Endothelial cell of umbilical vein (primary cell): ENCODE measurements around the gene IKZF5. TPM values are rescaled to one million over a fixed set of nuclear protein-coding genes. Genes with fewer than 3 reads are reported as not detected.

Experiments
- BruUV-seq: library from RNA; stranded (reverse); fragments of 400-500 nt; replicated peaks from 2 replicates; lab custom pipeline; 2021; lab: Mats Ljungman, UMichigan
- CTCF ChIA-PET: fragments of 300-600, 350-600 bp; sonication (Branson Sonifier 250); formaldehyde crosslinking; loops from one replicate; lab custom pipeline; 2021; ENCODE audit warnings: antibody characterized with exemption, inconsistent platforms; lab: Charles Lee
- POLR2A ChIA-PET: fragments of 300-600, 350-600 bp; sonication (Branson Sonifier 250); formaldehyde crosslinking; loops from one replicate; lab custom pipeline; 2021; ENCODE audit warnings: antibody characterized with exemption, inconsistent platforms; lab: Charles Lee
- DNase-seq: peaks from one replicate; pipeline ENCODE4 v3.0.0-alpha.2; 2011; ENCODE audit warnings: low read depth, low spot score
- FAIRE-seq: peaks from 2 replicates; lab custom pipeline; 2011; peaks lifted over from hg19 to GRCh38; lab: Jason Lieb, UNC
- H2AFZ ChIP-seq: 2 replicates; pipeline ENCODE4 v1.6.0; 2012; ENCODE audit warnings: low read depth, low read length, control low read depth, inconsistent platforms
- H3K27ac ChIP-seq: 2 replicates; pipeline ENCODE4 v1.5.1; 2011; ENCODE audit warnings: low read depth, mild to moderate bottlenecking, control low read depth, low read length, moderate library complexity; ENCODE audit not compliant: insufficient read depth
- H3K27me3 ChIP-seq, 2 experiments: 2 replicates each; pipeline versions ENCODE4 v1.6.0 to v1.6.1; 2011; ENCODE audit warnings: low read length in 2 of 2, mixed read lengths in 1 of 2; ENCODE audit not compliant: control insufficient read depth in 2 of 2, insufficient read depth in 2 of 2
- H3K36me3 ChIP-seq, 2 experiments: 2 replicates in 1 of 2; 3 replicates in 1 of 2; pipeline ENCODE4 v1.5.1; 2011; ENCODE audit warnings: low read length in 2 of 2, mild to moderate bottlenecking in 1 of 2, moderate library complexity in 1 of 2; ENCODE audit not compliant: control insufficient read depth in 2 of 2, insufficient read depth in 2 of 2; ENCODE audit errors: extremely low read depth in 1 of 2
- H3K4me1 ChIP-seq: 3 replicates; pipeline ENCODE4 v1.5.1; 2011; ENCODE audit warnings: mild to moderate bottlenecking, low read length; ENCODE audit not compliant: control insufficient read depth, insufficient read depth; ENCODE audit errors: extremely low read depth
- H3K4me2 ChIP-seq: 2 replicates; pipeline ENCODE4 v1.6.1; 2011; ENCODE audit warnings: low read length, control low read depth, mixed read lengths; ENCODE audit not compliant: insufficient read depth
- H3K4me3 ChIP-seq, 3 experiments: fragments of 200-600 bp in 1 of 3; sonication (generic), shearing (Covaris generic) in 1 of 3; replicated peaks in 1 of 3; 2 replicates each; pipeline ENCODE4 v1.5.1; 2011 to 2016; ENCODE audit warnings: control low read depth in 3 of 3, low read length in 3 of 3, mild to moderate bottlenecking in 2 of 3, inconsistent platforms in 1 of 3, low read depth in 1 of 3, moderate library complexity in 1 of 3; ENCODE audit not compliant: insufficient read depth in 1 of 3
- H3K79me2 ChIP-seq: 2 replicates; pipeline ENCODE4 v1.6.0; 2012; ENCODE audit warnings: low read length, inconsistent platforms; ENCODE audit not compliant: control insufficient read depth, insufficient read depth
- H3K9ac ChIP-seq: replicated peaks from 2 replicates; pipeline ENCODE3; 2011; ENCODE audit warnings: low read length, control low read depth; ENCODE audit not compliant: insufficient read depth; ENCODE audit errors: extremely low read depth
- H3K9me1 ChIP-seq: replicated peaks from 3 replicates; pipeline ENCODE4 v1.6.0; 2011; ENCODE audit warnings: mild to moderate bottlenecking, low read length; ENCODE audit not compliant: control insufficient read depth, insufficient read depth; ENCODE audit errors: extremely low read depth
- H3K9me3 ChIP-seq: replicated peaks from 2 replicates; pipeline ENCODE4 v1.5.1; 2012; ENCODE audit warnings: low read length, inconsistent platforms; ENCODE audit not compliant: control insufficient read depth, insufficient read depth
- H4K20me1 ChIP-seq: replicated peaks from 2 replicates; pipeline ENCODE3; 2011; ENCODE audit warnings: mild to moderate bottlenecking, low read length; ENCODE audit not compliant: control insufficient read depth, insufficient read depth; ENCODE audit errors: extremely low read depth
- CTCF ChIP-seq, 2 donors: IDR thresholded peaks; 1 replicate in 1 of 2; 2 replicates in 1 of 2; pipeline ENCODE4 v1.5.1; 2011; ENCODE audit warnings: low read length in 2 of 2, mild to moderate bottlenecking in 2 of 2, moderate library complexity in 2 of 2, control low read depth in 1 of 2, inconsistent platforms in 1 of 2, low read depth in 1 of 2; ENCODE audit not compliant: insufficient read depth in 1 of 2; ENCODE audit errors: extremely low read depth in 1 of 2
- FOS ChIP-seq: IDR thresholded peaks from 2 replicates; pipeline ENCODE4 v1.6.1; 2011; ENCODE audit warnings: mild to moderate bottlenecking, low read length, moderate library complexity, borderline replicate concordance; ENCODE audit not compliant: insufficient read depth
- GATA2 ChIP-seq: IDR thresholded peaks from 2 replicates; pipeline ENCODE4 v1.7.0; 2011; ENCODE audit warnings: low read depth, mild to moderate bottlenecking, moderate library complexity, mixed read lengths, low read length; ENCODE audit not compliant: insufficient read length, insufficient read depth
- MYC ChIP-seq: IDR thresholded peaks from one replicate; pipeline ENCODE4 v1.6.1; 2011; ENCODE audit warnings: mild to moderate bottlenecking, low read depth, low read length
- dilution Hi-C: fragments of 300-500 bp; cut with MboI; formaldehyde crosslinking; loops from one replicate; pipeline ENCODE4 v1.15.0; 2019; ENCODE audit warnings: low sequenced_read_pairs; ENCODE audit not compliant: extremely low pct_ligation_motif_present
- intact Hi-C: fragments of 100-400 bp; cut with micrococcal nuclease; formaldehyde crosslinking; loops from one replicate; pipeline ENCODE4 v1.10.0; 2022
- polyA plus RNA-seq, 4 experiments: library from polyadenylated mRNA; depleted of rRNA in 3 of 4; stranded (reverse) in 3 of 4; unstranded in 1 of 4; fragments of >200 nt; gene quantifications; 2 replicates each; pipeline versions ENCODE4 v1.2.1 to v1.2.3, GENCODE V29; 2011 to 2012; ENCODE audit warnings: missing spikeins in 1 of 4
- total RNA-seq: library from RNA; stranded (reverse); gene quantifications from 2 replicates; pipeline ENCODE4 v1.2.3, GENCODE V29; 2021

IKZF5 gene
- total and polyA plus RNA-seq, 2 donors (not counting 3 experiments of a cell fraction or from before 2014, with no cell fraction given), result 7.1 to 10.3 TPM

- CTCF ChIA-PET, result interaction anchor here (1.2 to 1.6 kb wide), 2 partner anchors 8 to 503 kb away, joined by 3 to 7 read pairs; no protein-coding TSS in a partner anchor
These were observed 15.9 kb upstream of the IKZF5 start for GRCh38 chr10:123024540-123024939.

More at GRCh38 chr10:123024540-123024939, 15.9 kb upstream of the IKZF5 start:
- H3K4me1 ChIP-seq, result no peaks in the 10 kb centered on the region
- no peak overlapping the region for H3K4me3 ChIP-seq
- TF ChIP-seq MYC, result no peak
- no peak for TF ChIP-seq GATA2
- no peak for TF ChIP-seq CTCF (IDR thresholded peaks at IDR 0.05; ENCODE audit: extremely low read depth in 1 of 2, insufficient read depth in 1 of 2, low read depth in 1 of 2, low read length in 2 of 2)
- TF ChIP-seq FOS, result no peak
- H3K9me1 ChIP-seq, result no peaks in the 10 kb centered on the region
- H2AFZ ChIP-seq, result no peak overlapping the region
- H3K27me3 ChIP-seq, result no peaks in the 10 kb centered on the region
- no peak overlapping the region for H3K9ac ChIP-seq
- no TSS peak for BruUV-seq
- no peaks in the 10 kb centered on the region for H4K20me1 ChIP-seq
- H3K4me2 ChIP-seq, result no peak overlapping the region
- intact Hi-C loops (no loop called here), dilution Hi-C loops (no loop called here)
- POLR2A ChIA-PET, result no interaction called here
- DNase-seq, result no peak
- no peaks in the 10 kb centered on the region for H3K36me3 ChIP-seq
- no peak overlapping the region for H3K27ac ChIP-seq
- H3K9me3 ChIP-seq, result no peaks in the 10 kb centered on the region
- no peak for FAIRE-seq
- H3K79me2 ChIP-seq, result no peaks in the 10 kb centered on the region
